H1 (cell line): ENCODE data around the gene LTA. TPM values are rescaled to one million over a fixed set of nuclear protein-coding genes. Genes with fewer than 3 reads are reported as not detected.

Source experiments
- BCL11A ChIP-seq, 2 experiments: IDR thresholded peaks; one replicate each; pipeline ENCODE4 v1.6.1; 2011; ENCODE audit warnings: low read depth in 2 of 2, low read length in 2 of 2, mild to moderate bottlenecking in 2 of 2
- BRCA1 ChIP-seq: IDR thresholded peaks from 2 replicates; pipeline ENCODE4 v1.6.1; 2012; ENCODE audit warnings: low read depth, low read length, improper control_type of control experiment
- EZH2 ChIP-seq: fragments of 200-600 bp; sonication (generic); IDR thresholded peaks from 2 replicates; pipeline ENCODE4 v1.7.1; 2012; ENCODE audit warnings: low read depth, mild to moderate bottlenecking, moderate library complexity, low read length, inconsistent platforms; ENCODE audit not compliant: severe bottlenecking
- GTF2F1 ChIP-seq: IDR thresholded peaks from 2 replicates; pipeline ENCODE4 v1.6.1; 2012; ENCODE audit warnings: low read depth, low read length, improper control_type of control experiment, borderline replicate concordance
- PHF8 ChIP-seq: fragments of 200-600 bp; sonication (generic); conservative IDR thresholded peaks from 2 replicates; pipeline ENCODE4 v1.7.1; 2012; ENCODE audit warnings: low read depth, mild to moderate bottlenecking, inconsistent platforms, low read length, moderate library complexity
- SAP30 ChIP-seq: fragments of 300-600 bp; sonication (generic); IDR thresholded peaks from 2 replicates; pipeline ENCODE4 v1.7.1; 2012; ENCODE audit warnings: low read length, moderate library complexity, mild to moderate bottlenecking, inconsistent platforms; ENCODE audit not compliant: insufficient read depth, insufficient replicate concordance
- SIN3A ChIP-seq, 2 experiments: IDR thresholded peaks in 1 of 2; conservative IDR thresholded peaks in 1 of 2; 2 replicates each; pipeline ENCODE4 v1.6.1; 2011 to 2012; ENCODE audit warnings: low read length in 2 of 2, improper control_type of control experiment in 1 of 2, low read depth in 1 of 2, mild to moderate bottlenecking in 1 of 2
- SP1 ChIP-seq: IDR thresholded peaks from 2 replicates; pipeline ENCODE4 v1.6.1; 2011; ENCODE audit warnings: low read depth, low read length
- polyA plus RNA-seq, 7 experiments: library from polyadenylated mRNA; depleted of rRNA in 3 of 7; stranded (reverse) in 5 of 7; unstranded in 2 of 7; fragments of >200 nt in 5 of 7; fragments of 200-250 nt in 2 of 7; gene quantifications; 1 replicate in 5 of 7; 2 replicates in 1 of 7; 4 replicates in 1 of 7; pipeline versions ENCODE4 v1.2.1 to v1.2.3, GENCODE V29; 2011 to 2013; ENCODE audit warnings: missing spikeins in 2 of 7, mixed read lengths in 2 of 7
- total RNA-seq: library from RNA; stranded (reverse); fragmentation: NEBNext Ultra II Directional; extraction: Animal tissue kit (Norgen Biotek cat#: 25700); gene quantifications from 2 replicates; pipeline ENCODE4 v1.2.1, GENCODE V29; 2021
- TF ChIP-seq, protein P1 (sequence below): fragments of 300-600 bp; sonication (generic); IDR thresholded peaks from 2 replicates; pipeline ENCODE4 v1.7.1; 2012; ENCODE audit warnings: low read length, moderate library complexity, mild to moderate bottlenecking, inconsistent platforms; ENCODE audit not compliant: insufficient replicate concordance
- TF ChIP-seq, protein P2 (sequence below): IDR thresholded peaks from 2 replicates; pipeline ENCODE4 v1.6.1; 2011; ENCODE audit warnings: low read depth, mild to moderate bottlenecking, low read length; ENCODE audit not compliant: insufficient read depth

The LTA gene
- total and polyA plus RNA-seq, 2 of the 8 experiments (the other 6 are each of a cell fraction or from before 2014, with no cell fraction given), result not detected

DNA sequence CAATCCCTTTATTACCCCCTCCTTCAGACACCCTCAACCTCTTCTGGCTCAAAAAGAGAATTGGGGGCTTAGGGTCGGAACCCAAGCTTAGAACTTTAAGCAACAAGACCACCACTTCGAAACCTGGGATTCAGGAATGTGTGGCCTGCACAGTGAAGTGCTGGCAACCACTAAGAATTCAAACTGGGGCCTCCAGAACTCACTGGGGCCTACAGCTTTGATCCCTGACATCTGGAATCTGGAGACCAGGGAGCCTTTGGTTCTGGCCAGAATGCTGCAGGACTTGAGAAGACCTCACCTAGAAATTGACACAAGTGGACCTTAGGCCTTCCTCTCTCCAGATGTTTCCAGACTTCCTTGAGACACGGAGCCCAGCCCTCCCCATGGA is 5.5 kb downstream of the LTA start (continued):
- TF ChIP-seq, protein P1, sequence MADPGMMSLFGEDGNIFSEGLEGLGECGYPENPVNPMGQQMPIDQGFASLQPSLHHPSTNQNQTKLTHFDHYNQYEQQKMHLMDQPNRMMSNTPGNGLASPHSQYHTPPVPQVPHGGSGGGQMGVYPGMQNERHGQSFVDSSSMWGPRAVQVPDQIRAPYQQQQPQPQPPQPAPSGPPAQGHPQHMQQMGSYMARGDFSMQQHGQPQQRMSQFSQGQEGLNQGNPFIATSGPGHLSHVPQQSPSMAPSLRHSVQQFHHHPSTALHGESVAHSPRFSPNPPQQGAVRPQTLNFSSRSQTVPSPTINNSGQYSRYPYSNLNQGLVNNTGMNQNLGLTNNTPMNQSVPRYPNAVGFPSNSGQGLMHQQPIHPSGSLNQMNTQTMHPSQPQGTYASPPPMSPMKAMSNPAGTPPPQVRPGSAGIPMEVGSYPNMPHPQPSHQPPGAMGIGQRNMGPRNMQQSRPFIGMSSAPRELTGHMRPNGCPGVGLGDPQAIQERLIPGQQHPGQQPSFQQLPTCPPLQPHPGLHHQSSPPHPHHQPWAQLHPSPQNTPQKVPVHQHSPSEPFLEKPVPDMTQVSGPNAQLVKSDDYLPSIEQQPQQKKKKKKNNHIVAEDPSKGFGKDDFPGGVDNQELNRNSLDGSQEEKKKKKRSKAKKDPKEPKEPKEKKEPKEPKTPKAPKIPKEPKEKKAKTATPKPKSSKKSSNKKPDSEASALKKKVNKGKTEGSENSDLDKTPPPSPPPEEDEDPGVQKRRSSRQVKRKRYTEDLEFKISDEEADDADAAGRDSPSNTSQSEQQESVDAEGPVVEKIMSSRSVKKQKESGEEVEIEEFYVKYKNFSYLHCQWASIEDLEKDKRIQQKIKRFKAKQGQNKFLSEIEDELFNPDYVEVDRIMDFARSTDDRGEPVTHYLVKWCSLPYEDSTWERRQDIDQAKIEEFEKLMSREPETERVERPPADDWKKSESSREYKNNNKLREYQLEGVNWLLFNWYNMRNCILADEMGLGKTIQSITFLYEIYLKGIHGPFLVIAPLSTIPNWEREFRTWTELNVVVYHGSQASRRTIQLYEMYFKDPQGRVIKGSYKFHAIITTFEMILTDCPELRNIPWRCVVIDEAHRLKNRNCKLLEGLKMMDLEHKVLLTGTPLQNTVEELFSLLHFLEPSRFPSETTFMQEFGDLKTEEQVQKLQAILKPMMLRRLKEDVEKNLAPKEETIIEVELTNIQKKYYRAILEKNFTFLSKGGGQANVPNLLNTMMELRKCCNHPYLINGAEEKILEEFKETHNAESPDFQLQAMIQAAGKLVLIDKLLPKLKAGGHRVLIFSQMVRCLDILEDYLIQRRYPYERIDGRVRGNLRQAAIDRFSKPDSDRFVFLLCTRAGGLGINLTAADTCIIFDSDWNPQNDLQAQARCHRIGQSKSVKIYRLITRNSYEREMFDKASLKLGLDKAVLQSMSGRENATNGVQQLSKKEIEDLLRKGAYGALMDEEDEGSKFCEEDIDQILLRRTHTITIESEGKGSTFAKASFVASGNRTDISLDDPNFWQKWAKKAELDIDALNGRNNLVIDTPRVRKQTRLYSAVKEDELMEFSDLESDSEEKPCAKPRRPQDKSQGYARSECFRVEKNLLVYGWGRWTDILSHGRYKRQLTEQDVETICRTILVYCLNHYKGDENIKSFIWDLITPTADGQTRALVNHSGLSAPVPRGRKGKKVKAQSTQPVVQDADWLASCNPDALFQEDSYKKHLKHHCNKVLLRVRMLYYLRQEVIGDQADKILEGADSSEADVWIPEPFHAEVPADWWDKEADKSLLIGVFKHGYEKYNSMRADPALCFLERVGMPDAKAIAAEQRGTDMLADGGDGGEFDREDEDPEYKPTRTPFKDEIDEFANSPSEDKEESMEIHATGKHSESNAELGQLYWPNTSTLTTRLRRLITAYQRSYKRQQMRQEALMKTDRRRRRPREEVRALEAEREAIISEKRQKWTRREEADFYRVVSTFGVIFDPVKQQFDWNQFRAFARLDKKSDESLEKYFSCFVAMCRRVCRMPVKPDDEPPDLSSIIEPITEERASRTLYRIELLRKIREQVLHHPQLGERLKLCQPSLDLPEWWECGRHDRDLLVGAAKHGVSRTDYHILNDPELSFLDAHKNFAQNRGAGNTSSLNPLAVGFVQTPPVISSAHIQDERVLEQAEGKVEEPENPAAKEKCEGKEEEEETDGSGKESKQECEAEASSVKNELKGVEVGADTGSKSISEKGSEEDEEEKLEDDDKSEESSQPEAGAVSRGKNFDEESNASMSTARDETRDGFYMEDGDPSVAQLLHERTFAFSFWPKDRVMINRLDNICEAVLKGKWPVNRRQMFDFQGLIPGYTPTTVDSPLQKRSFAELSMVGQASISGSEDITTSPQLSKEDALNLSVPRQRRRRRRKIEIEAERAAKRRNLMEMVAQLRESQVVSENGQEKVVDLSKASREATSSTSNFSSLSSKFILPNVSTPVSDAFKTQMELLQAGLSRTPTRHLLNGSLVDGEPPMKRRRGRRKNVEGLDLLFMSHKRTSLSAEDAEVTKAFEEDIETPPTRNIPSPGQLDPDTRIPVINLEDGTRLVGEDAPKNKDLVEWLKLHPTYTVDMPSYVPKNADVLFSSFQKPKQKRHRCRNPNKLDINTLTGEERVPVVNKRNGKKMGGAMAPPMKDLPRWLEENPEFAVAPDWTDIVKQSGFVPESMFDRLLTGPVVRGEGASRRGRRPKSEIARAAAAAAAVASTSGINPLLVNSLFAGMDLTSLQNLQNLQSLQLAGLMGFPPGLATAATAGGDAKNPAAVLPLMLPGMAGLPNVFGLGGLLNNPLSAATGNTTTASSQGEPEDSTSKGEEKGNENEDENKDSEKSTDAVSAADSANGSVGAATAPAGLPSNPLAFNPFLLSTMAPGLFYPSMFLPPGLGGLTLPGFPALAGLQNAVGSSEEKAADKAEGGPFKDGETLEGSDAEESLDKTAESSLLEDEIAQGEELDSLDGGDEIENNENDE, result no peak
- TF ChIP-seq, protein P2, sequence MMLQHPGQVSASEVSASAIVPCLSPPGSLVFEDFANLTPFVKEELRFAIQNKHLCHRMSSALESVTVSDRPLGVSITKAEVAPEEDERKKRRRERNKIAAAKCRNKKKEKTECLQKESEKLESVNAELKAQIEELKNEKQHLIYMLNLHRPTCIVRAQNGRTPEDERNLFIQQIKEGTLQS, result no peak
- no peak for TF ChIP-seq BCL11A (IDR thresholded peaks at IDR 0.05; ENCODE audit: low read depth in 2 of 2, low read length in 2 of 2)
- TF ChIP-seq PHF8, result no peak
- no peak for TF ChIP-seq GTF2F1
- TF ChIP-seq BRCA1, result no peak
- no peak for TF ChIP-seq SP1
- no peak for TF ChIP-seq EZH2
- no peak for TF ChIP-seq SAP30
- TF ChIP-seq SIN3A (conservative IDR thresholded peaks at IDR 0.05 in 1 of 2, IDR thresholded peaks at IDR 0.05 in 1 of 2; ENCODE audit: low read depth in 1 of 2, low read length in 2 of 2), result no peak
